Esophagus muscularis mucosa (tissue), 4 donors: ENCODE data around the gene MROH8. TPM values are rescaled to one million over a fixed set of nuclear protein-coding genes. Genes with fewer than 3 reads are reported as not detected.

ENCODE experiments used
- DNase-seq: peaks from one replicate; pipeline ENCODE4 v3.0.0-alpha.2; 2017; ENCODE audit errors: extremely low spot score
- H3K27ac ChIP-seq, 4 donors: fragments of 200-600 bp; sonication (generic); replicated peaks in 1 of 4; 1 replicate in 3 of 4; 2 replicates in 1 of 4; pipeline ENCODE4 v1.5.1; 2016 to 2019; ENCODE audit warnings: mild to moderate bottlenecking in 1 of 4
- H3K27me3 ChIP-seq, 4 donors: fragments of 200-600 bp; sonication (generic); one replicate each; pipeline versions ENCODE4 v1.5.1 to v1.6.0; 2016 to 2019
- H3K36me3 ChIP-seq, 4 donors: fragments of 200-600 bp; sonication (generic); one replicate each; pipeline ENCODE4 v1.5.1; 2016 to 2019
- H3K4me1 ChIP-seq, 4 donors: fragments of 200-600 bp; sonication (generic); one replicate each; pipeline ENCODE4 v1.5.1; 2016 to 2019
- H3K4me3 ChIP-seq, 4 donors: fragments of 200-600 bp; sonication (generic); 1 replicate in 2 of 4; 2 replicates in 2 of 4; pipeline ENCODE4 v1.5.1; 2016 to 2019; ENCODE audit warnings: mild to moderate bottlenecking in 4 of 4, moderate library complexity in 1 of 4
- H3K9me3 ChIP-seq, 4 donors: fragments of 200-600 bp; sonication (generic); 1 replicate in 3 of 4; 2 replicates in 1 of 4; pipeline ENCODE4 v1.5.1; 2016 to 2019
- CTCF ChIP-seq, 3 experiments: fragments of 200-600 bp in 2 of 3; fragments of 450-650 bp in 1 of 3; sonication (generic) in 2 of 3; IDR thresholded peaks; one replicate each; pipeline ENCODE4 v1.5.1; 2017 to 2019; ENCODE audit warnings: antibody characterized with exemption in 3 of 3, mild to moderate bottlenecking in 2 of 3, moderate library complexity in 1 of 3
- EP300 ChIP-seq: sonication (generic); formaldehyde crosslinking; IDR thresholded peaks from one replicate; pipeline ENCODE4 v1.6.1; 2017; ENCODE audit warnings: antibody characterized with exemption
- POLR2A ChIP-seq: fragments of 450-650 bp; IDR thresholded peaks from one replicate; pipeline ENCODE4 v1.6.1; 2017; ENCODE audit warnings: antibody characterized with exemption, moderate library complexity, mild to moderate bottlenecking, low read depth
- POLR2AphosphoS5 ChIP-seq, 2 donors: sonication (generic); formaldehyde crosslinking; IDR thresholded peaks; one replicate each; pipeline ENCODE4 v1.6.1; 2017; ENCODE audit warnings: antibody characterized with exemption in 2 of 2
- WGBS: methylation state at CpG from one replicate; pipeline ENCODE4 v1.1.5; 2018; 5-methylcytosine and 5-hydroxymethylcytosine counted together
- intact Hi-C: fragments of 100-400 bp; cut with DNase I; formaldehyde crosslinking; loops from one replicate; pipeline ENCODE4 v1.15.1; 2023
- total RNA-seq, 4 donors: library from RNA; depleted of rRNA; stranded (reverse); fragments of >200 nt; gene quantifications; one replicate each; pipeline versions ENCODE4 v1.1.0 to v1.2.1, GENCODE V29; 2016

The MROH8 gene
- total RNA-seq, 4 donors from 2014 or later, result 2.7 to 6.2 (median 3.0) TPM

- Histone ChIP-seq H3K4me1 (peaks cover 0 to 7% (median 0%) of the 10 kb centered on the region in 4 donors), H3K9me3 (no peaks in the 10 kb centered on the region), H3K27ac (no peak overlapping the region), H3K36me3 (peaks cover 0 to 40% (median 14%) of the 10 kb centered on the region in 4 donors), H3K27me3 (no peaks in the 10 kb centered on the region), H3K4me3 (no peak overlapping the region)
- intact Hi-C loops, result no loop called here
- WGBS, result 69% methylated on average over 2 of the region's 2 CpGs
- TF ChIP-seq CTCF (IDR thresholded peaks at IDR 0.05) (no peak), POLR2AphosphoS5 (IDR thresholded peaks at IDR 0.05) (no peak), EP300 (no peak), POLR2A (no peak)
- DNase-seq, result no peak
These were observed 113.2 kb downstream of the MROH8 start for GRCh38 chr20:37066168-37066567.

GRCh38 chr20:37055276-37055675, 124.1 kb downstream of the MROH8 start:
- no peak overlapping the region for H3K27ac ChIP-seq
- no peaks in the 10 kb centered on the region for H3K9me3 ChIP-seq
- no peaks in the 10 kb centered on the region for H3K4me1 ChIP-seq
- intact Hi-C loops, result no loop called here
- no peak overlapping the region for H3K4me3 ChIP-seq
- WGBS, result 90% methylated on average over 3 of the region's 3 CpGs
- no peaks in the 10 kb centered on the region for H3K27me3 ChIP-seq
- peaks cover 13 to 74% (median 55%) of the 10 kb centered on the region in 4 donors for H3K36me3 ChIP-seq
- no peak for TF ChIP-seq POLR2A
- TF ChIP-seq EP300, result no peak
- no peak for TF ChIP-seq POLR2AphosphoS5 (IDR thresholded peaks at IDR 0.05)
- no peak for TF ChIP-seq CTCF (IDR thresholded peaks at IDR 0.05)
- DNase-seq, result no peak

DNA sequence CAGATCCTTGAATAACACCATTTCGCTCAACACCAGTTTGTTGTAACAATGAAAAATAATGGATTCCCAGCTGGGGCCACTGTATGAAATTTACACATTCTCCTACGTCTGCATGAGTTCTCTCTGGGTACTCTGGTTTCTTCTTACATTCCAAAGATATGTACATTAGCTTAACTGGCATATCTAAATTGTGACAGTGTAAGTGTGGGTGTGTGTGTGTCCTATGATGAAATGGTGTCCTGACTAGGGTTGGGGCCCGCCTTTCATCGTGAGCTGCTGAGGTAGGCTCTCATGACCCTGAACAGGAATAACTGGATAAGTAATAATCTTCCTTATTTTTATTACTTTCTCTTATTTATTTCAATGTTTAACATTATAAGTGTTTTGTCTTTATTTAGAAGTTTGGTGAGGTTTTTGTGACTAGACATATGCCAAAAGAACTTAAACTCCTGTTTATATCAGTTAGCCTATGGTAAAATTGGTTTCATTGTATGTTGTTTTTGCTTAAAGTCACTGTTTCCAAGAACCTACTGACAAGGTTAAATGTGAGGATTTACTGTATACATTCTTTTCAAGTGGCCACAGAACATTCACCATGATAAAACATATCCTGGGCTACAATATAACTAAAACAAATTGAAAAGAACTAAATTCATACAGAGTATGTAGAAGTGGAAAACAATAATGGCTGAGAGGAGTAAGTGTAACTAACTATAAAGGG, 126.0 kb downstream of the MROH8 start:
- Histone ChIP-seq H3K27ac (no peak overlapping the region), H3K27me3 (no peaks in the 10 kb centered on the region), H3K4me3 (no peak overlapping the region), H3K4me1 (no peaks in the 10 kb centered on the region), H3K36me3 (peaks cover 13 to 63% (median 45%) of the 10 kb centered on the region in 4 donors), H3K9me3 (no peaks in the 10 kb centered on the region)
- whole genome bisulfite sequencing, result 97% methylated on average over 4 of the region's 4 CpGs
- intact Hi-C loops, result no loop called here
- DNase-seq, result no peak
- TF ChIP-seq POLR2A (no peak), EP300 (no peak), CTCF (IDR thresholded peaks at IDR 0.05) (no peak), POLR2AphosphoS5 (IDR thresholded peaks at IDR 0.05) (no peak)

Other genes starting within 250 kb of the MROH8 start
- gene SAMHD1, start 227.8 kb downstream of the MROH8 start, total RNA-seq, result 100 to 1,000 TPM; 373 to 639 (median 471) TPM
- 1 to 10 TPM; 4.3 to 8.3 (median 5.7) TPM for gene RBL1, start 83.6 kb downstream of the MROH8 start, total RNA-seq
- 100 to 1,000 TPM in 3 of 4 donors, 10 to 100 TPM in 1; 89.7 to 125 (median 111) TPM for gene RPN2, start 218 bp downstream of the MROH8 start, total RNA-seq
- not detected for gene GHRH, start 82.3 kb upstream of the MROH8 start, total RNA-seq
- 10 to 100 TPM; 38.3 to 56.3 (median 47.3) TPM for gene MANBAL, start 110.1 kb upstream of the MROH8 start, total RNA-seq
- 10 to 100 TPM; 27.5 to 52.2 (median 42.3) TPM for gene SRC, start 166.6 kb upstream of the MROH8 start, total RNA-seq